ENCODE measurements around the gene PLEKHO1.

Gene PLEKHO1

GRCh38 chr1:150151291-150152181 is 1.8 kb downstream of the PLEKHO1 start:
- Histone ChIP-seq H3K4me1 (ENCODE audit: control insufficient read depth, insufficient read depth, low read length) (peaks cover 3% of the 10 kb centered on the region), H3K27me3 (ENCODE audit: control insufficient read depth, insufficient read depth, low read length) (peaks cover 18% of the 10 kb centered on the region), H3K9ac (ENCODE audit: low read length) (peak overlapping the region; percentile 79), H3K4me3 (ENCODE audit: low read length) (peak overlapping the region; percentile 56), H3K9me3 (ENCODE audit: control insufficient read depth, low read length) (no peaks in the 10 kb centered on the region), H3K36me3 (ENCODE audit: control insufficient read depth, insufficient read depth, low read length) (no peaks in the 10 kb centered on the region)

- peaks cover 3% of the 10 kb centered on the region for H3K4me1 ChIP-seq (ENCODE audit: control insufficient read depth, insufficient read depth, low read length)
- no peaks in the 10 kb centered on the region for H3K9me3 ChIP-seq (ENCODE audit: control insufficient read depth, low read length)
- H3K4me3 ChIP-seq (ENCODE audit: low read length), result no peak overlapping the region
- H3K27me3 ChIP-seq (ENCODE audit: control insufficient read depth, insufficient read depth, low read length), result peaks cover 18% of the 10 kb centered on the region
- no peaks in the 10 kb centered on the region for H3K36me3 ChIP-seq (ENCODE audit: control insufficient read depth, insufficient read depth, low read length)
- no peak overlapping the region for H3K9ac ChIP-seq (ENCODE audit: low read length)
Observed at GRCh38 chr1:150152182-150152536, 2.4 kb downstream of the PLEKHO1 start.

- Histone ChIP-seq H3K4me1 (ENCODE audit: control insufficient read depth, insufficient read depth, low read length) (peaks cover 3% of the 10 kb centered on the region), H3K9me3 (ENCODE audit: control insufficient read depth, low read length) (no peaks in the 10 kb centered on the region), H3K36me3 (ENCODE audit: control insufficient read depth, insufficient read depth, low read length) (no peaks in the 10 kb centered on the region), H3K4me3 (ENCODE audit: low read length) (no peak overlapping the region), H3K27me3 (ENCODE audit: control insufficient read depth, insufficient read depth, low read length) (peaks cover 18% of the 10 kb centered on the region), H3K9ac (ENCODE audit: low read length) (peak overlapping the region; percentile 27)
Observed at GRCh38 chr1:150152772-150153456, 3.2 kb downstream of the PLEKHO1 start.

GRCh38 chr1:150154143-150154542 is 4.4 kb downstream of the PLEKHO1 start:
- no peak overlapping the region for H3K9ac ChIP-seq (ENCODE audit: low read length)

GRCh38 chr1:150155413-150156071 is 5.8 kb downstream of the PLEKHO1 start:
- H3K36me3 ChIP-seq (ENCODE audit: control insufficient read depth, insufficient read depth, low read length), result no peaks in the 10 kb centered on the region
- H3K9ac ChIP-seq (ENCODE audit: low read length), result no peak overlapping the region
- no peak overlapping the region for H3K4me3 ChIP-seq (ENCODE audit: low read length)

More at GRCh38 chr1:150154143-150154542, 4.4 kb downstream of the PLEKHO1 start:
- H3K27me3 ChIP-seq (ENCODE audit: control insufficient read depth, insufficient read depth, low read length), result peaks cover 10% of the 10 kb centered on the region
- H3K9me3 ChIP-seq (ENCODE audit: control insufficient read depth, low read length), result no peaks in the 10 kb centered on the region
- peaks cover 3% of the 10 kb centered on the region for H3K4me1 ChIP-seq (ENCODE audit: control insufficient read depth, insufficient read depth, low read length)
- H3K4me3 ChIP-seq (ENCODE audit: low read length), result no peak overlapping the region
- H3K36me3 ChIP-seq (ENCODE audit: control insufficient read depth, insufficient read depth, low read length), result no peaks in the 10 kb centered on the region

GRCh38 chr1:150156868-150157603 is 7.3 kb downstream of the PLEKHO1 start:
- Histone ChIP-seq H3K36me3 (ENCODE audit: control insufficient read depth, insufficient read depth, low read length) (no peaks in the 10 kb centered on the region), H3K27me3 (ENCODE audit: control insufficient read depth, insufficient read depth, low read length) (no peaks in the 10 kb centered on the region), H3K4me3 (ENCODE audit: low read length) (no peak overlapping the region), H3K4me1 (ENCODE audit: control insufficient read depth, insufficient read depth, low read length) (peaks cover 4% of the 10 kb centered on the region), H3K9me3 (ENCODE audit: control insufficient read depth, low read length) (no peaks in the 10 kb centered on the region), H3K9ac (ENCODE audit: low read length) (no peak overlapping the region)

More at GRCh38 chr1:150155413-150156071, 5.8 kb downstream of the PLEKHO1 start:
- Histone ChIP-seq H3K4me1 (ENCODE audit: control insufficient read depth, insufficient read depth, low read length) (peaks cover 3% of the 10 kb centered on the region), H3K27me3 (ENCODE audit: control insufficient read depth, insufficient read depth, low read length) (peaks cover 7% of the 10 kb centered on the region), H3K9me3 (ENCODE audit: control insufficient read depth, low read length) (no peaks in the 10 kb centered on the region)

GRCh38 chr1:150159550-150159949 is 9.8 kb downstream of the PLEKHO1 start:
- no peaks in the 10 kb centered on the region for H3K36me3 ChIP-seq (ENCODE audit: control insufficient read depth, insufficient read depth, low read length)
- H3K4me1 ChIP-seq (ENCODE audit: control insufficient read depth, insufficient read depth, low read length), result peaks cover 23% of the 10 kb centered on the region
- no peak overlapping the region for H3K9ac ChIP-seq (ENCODE audit: low read length)
- no peaks in the 10 kb centered on the region for H3K9me3 ChIP-seq (ENCODE audit: control insufficient read depth, low read length)
- H3K27me3 ChIP-seq (ENCODE audit: control insufficient read depth, insufficient read depth, low read length), result no peaks in the 10 kb centered on the region
- no peak overlapping the region for H3K4me3 ChIP-seq (ENCODE audit: low read length)

GRCh38 chr1:150160964-150161621 is 11.4 kb downstream of the PLEKHO1 start:
- Histone ChIP-seq H3K4me3 (ENCODE audit: low read length) (no peak overlapping the region), H3K9ac (ENCODE audit: low read length) (peak overlapping the region; percentile 37), H3K36me3 (ENCODE audit: control insufficient read depth, insufficient read depth, low read length) (no peaks in the 10 kb centered on the region), H3K27me3 (ENCODE audit: control insufficient read depth, insufficient read depth, low read length) (no peaks in the 10 kb centered on the region), H3K9me3 (ENCODE audit: control insufficient read depth, low read length) (no peaks in the 10 kb centered on the region), H3K4me1 (ENCODE audit: control insufficient read depth, insufficient read depth, low read length) (peaks cover 38% of the 10 kb centered on the region)

- peak overlapping the region; percentile 4 for H3K4me3 ChIP-seq (ENCODE audit: low read length)
- H3K9me3 ChIP-seq (ENCODE audit: control insufficient read depth, low read length), result no peaks in the 10 kb centered on the region
- peaks cover 38% of the 10 kb centered on the region for H3K4me1 ChIP-seq (ENCODE audit: control insufficient read depth, insufficient read depth, low read length)
- no peaks in the 10 kb centered on the region for H3K36me3 ChIP-seq (ENCODE audit: control insufficient read depth, insufficient read depth, low read length)
- peak overlapping the region; percentile 69 for H3K9ac ChIP-seq (ENCODE audit: low read length)
- no peaks in the 10 kb centered on the region for H3K27me3 ChIP-seq (ENCODE audit: control insufficient read depth, insufficient read depth, low read length)
Observed at GRCh38 chr1:150161747-150162581, 12.2 kb downstream of the PLEKHO1 start.

GRCh38 chr1:150162582-150162861 is 12.8 kb downstream of the PLEKHO1 start:
- H3K27me3 ChIP-seq (ENCODE audit: control insufficient read depth, insufficient read depth, low read length), result no peaks in the 10 kb centered on the region
- peak overlapping the region; percentile 4 for H3K4me3 ChIP-seq (ENCODE audit: low read length)
- H3K9me3 ChIP-seq (ENCODE audit: control insufficient read depth, low read length), result no peaks in the 10 kb centered on the region
- H3K36me3 ChIP-seq (ENCODE audit: control insufficient read depth, insufficient read depth, low read length), result no peaks in the 10 kb centered on the region
- H3K4me1 ChIP-seq (ENCODE audit: control insufficient read depth, insufficient read depth, low read length), result peaks cover 38% of the 10 kb centered on the region
- peak overlapping the region; percentile 69 for H3K9ac ChIP-seq (ENCODE audit: low read length)

All from mucosa of stomach (tissue), 1 donor.